Thoracic aorta (tissue), 2 donors: ENCODE results near the gene HMG20B. TPM values are rescaled to one million over a fixed set of nuclear protein-coding genes. Genes with fewer than 3 reads are reported as not detected.

ENCODE experiments used
- ATAC-seq: fragments of 150-250 bp; one replicate; pipeline ENCODE4 v1.8.0; 2017; ENCODE audit warnings: low read depth; ENCODE audit not compliant: insufficient number of reproducible peaks, low FRiP score
- DNase-seq: peaks from one replicate; pipeline ENCODE4 v3.0.0-alpha.2; 2020; ENCODE audit warnings: low spot score
- H3K27ac ChIP-seq, 2 donors: fragments of 200-600 bp; sonication (generic); 1 replicate in 1 of 2; 2 replicates in 1 of 2; pipeline ENCODE4 v1.5.1; 2016; ENCODE audit warnings: mild to moderate bottlenecking in 2 of 2, moderate library complexity in 2 of 2
- H3K27me3 ChIP-seq: fragments of 200-600 bp; sonication (generic); replicated peaks from 2 replicates; pipeline ENCODE4 v1.6.0; 2016; ENCODE audit warnings: mild to moderate bottlenecking; ENCODE audit not compliant: insufficient read depth
- H3K36me3 ChIP-seq: fragments of 200-600 bp; sonication (generic); one replicate; pipeline ENCODE4 v1.5.1; 2016
- H3K4me1 ChIP-seq, 2 donors: fragments of 200-600 bp; sonication (generic); 1 replicate in 1 of 2; 2 replicates in 1 of 2; pipeline versions ENCODE4 v1.5.1 to v1.6.0; 2016; ENCODE audit warnings: low read depth in 2 of 2, mild to moderate bottlenecking in 1 of 2; ENCODE audit not compliant: control insufficient read depth in 1 of 2
- H3K4me3 ChIP-seq: fragments of 200-600 bp; sonication (generic); 2 replicates; pipeline ENCODE4 v1.5.1; 2016; ENCODE audit warnings: mild to moderate bottlenecking
- H3K9me3 ChIP-seq: fragments of 200-600 bp; sonication (generic); 2 replicates; pipeline ENCODE4 v1.5.1; 2016
- CTCF ChIP-seq: fragments of 200-600 bp; sonication (generic); IDR thresholded peaks from one replicate; pipeline ENCODE4 v1.5.1; 2019; ENCODE audit warnings: antibody characterized with exemption
- total RNA-seq, 2 donors: library from RNA; depleted of rRNA; stranded (reverse); fragments of >200 nt; gene quantifications; one replicate each; pipeline versions ENCODE4 v1.1.0 to v1.2.3, GENCODE V29; 2016

Gene HMG20B
- total RNA-seq, 2 donors from 2014 or later: 90.8 to 120 TPM

DNA sequence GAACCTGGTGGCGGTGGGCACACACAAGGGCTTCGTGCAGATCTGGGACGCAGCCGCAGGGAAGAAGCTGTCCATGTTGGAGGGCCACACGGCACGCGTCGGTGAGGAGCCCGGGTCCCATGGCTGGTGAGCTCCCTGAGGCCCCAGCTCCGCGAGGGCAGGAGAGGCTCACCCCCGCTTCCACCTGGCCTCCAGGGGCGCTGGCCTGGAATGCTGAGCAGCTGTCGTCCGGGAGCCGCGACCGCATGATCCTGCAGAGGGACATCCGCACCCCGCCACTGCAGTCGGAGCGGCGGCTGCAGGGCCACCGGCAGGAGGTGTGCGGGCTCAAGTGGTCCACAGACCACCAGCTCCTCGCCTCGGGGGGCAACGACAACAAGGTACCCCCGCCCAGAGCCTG lies 41.0 kb upstream of the HMG20B start:
- no peak for DNase-seq
- ATAC-seq: no peak
- H3K4me3 ChIP-seq: no peak overlapping the region

GRCh38 chr19:3532154-3532786 lies 40.5 kb upstream of the HMG20B start:
- ATAC-seq: no peak
- H3K4me3 ChIP-seq: no peak overlapping the region
- H3K36me3 ChIP-seq: peaks cover 58% of the 10 kb centered on the region
- H3K27me3 ChIP-seq: no peaks in the 10 kb centered on the region
- H3K27ac ChIP-seq: no peak overlapping the region
- DNase-seq: no peak
- no peak for TF ChIP-seq CTCF
- H3K4me1 ChIP-seq: no peaks in the 10 kb centered on the region
- no peaks in the 10 kb centered on the region for H3K9me3 ChIP-seq

More for the DNA sequence above, 41.0 kb upstream of the HMG20B start:
- Histone ChIP-seq H3K27me3 (no peaks in the 10 kb centered on the region), H3K36me3 (peaks cover 63% of the 10 kb centered on the region), H3K4me1 (no peaks in the 10 kb centered on the region), H3K9me3 (no peaks in the 10 kb centered on the region), H3K27ac (no peak overlapping the region)
- TF ChIP-seq CTCF: no peak

- Histone ChIP-seq H3K36me3 (peaks cover 50% of the 10 kb centered on the region), H3K4me3 (no peak overlapping the region), H3K9me3 (no peaks in the 10 kb centered on the region), H3K27me3 (no peaks in the 10 kb centered on the region), H3K4me1 (no peaks in the 10 kb centered on the region), H3K27ac (no peak overlapping the region)
- no peak for DNase-seq
- TF ChIP-seq CTCF: no peak
- no peak for ATAC-seq
Observed at GRCh38 chr19:3533033-3533432, 39.7 kb upstream of the HMG20B start.

- no peak for TF ChIP-seq CTCF
- H3K36me3 ChIP-seq: peaks cover 46% of the 10 kb centered on the region
- no peaks in the 10 kb centered on the region for H3K27me3 ChIP-seq
- ATAC-seq (no peak), DNase-seq (no peak)
- H3K9me3 ChIP-seq: no peaks in the 10 kb centered on the region
- no peak overlapping the region for H3K27ac ChIP-seq
- no peaks in the 10 kb centered on the region for H3K4me1 ChIP-seq
- H3K4me3 ChIP-seq: no peak overlapping the region
Observed at GRCh38 chr19:3533563-3534216, 39.1 kb upstream of the HMG20B start.

- peaks cover 46% of the 10 kb centered on the region for H3K36me3 ChIP-seq
- H3K27ac ChIP-seq: no peak overlapping the region
- no peak overlapping the region for H3K4me3 ChIP-seq
- ATAC-seq (no peak), DNase-seq (no peak)
- no peaks in the 10 kb centered on the region for H3K27me3 ChIP-seq
- H3K9me3 ChIP-seq: no peaks in the 10 kb centered on the region
- H3K4me1 ChIP-seq: no peaks in the 10 kb centered on the region
- TF ChIP-seq CTCF: no peak
Observed at GRCh38 chr19:3534375-3535234, 38.1 kb upstream of the HMG20B start.
